Uterus (tissue), 2 donors: ENCODE results near the gene VIT.

Experiments
- CTCF ChIP-seq, 4 experiments: fragments of 200-600 bp in 2 of 4; fragments of 450-650 bp in 2 of 4; sonication (generic) in 2 of 4; IDR thresholded peaks; one replicate each; pipeline ENCODE4 v1.5.1; 2016 to 2019; ENCODE audit warnings: antibody characterized with exemption in 4 of 4, mild to moderate bottlenecking in 2 of 4, moderate library complexity in 1 of 4
- POLR2A ChIP-seq, 2 donors: fragments of 450-650 bp; IDR thresholded peaks; one replicate each; pipeline ENCODE4 v1.6.1; 2016; ENCODE audit warnings: antibody characterized with exemption in 2 of 2, mild to moderate bottlenecking in 1 of 2, moderate library complexity in 1 of 2

DNA sequence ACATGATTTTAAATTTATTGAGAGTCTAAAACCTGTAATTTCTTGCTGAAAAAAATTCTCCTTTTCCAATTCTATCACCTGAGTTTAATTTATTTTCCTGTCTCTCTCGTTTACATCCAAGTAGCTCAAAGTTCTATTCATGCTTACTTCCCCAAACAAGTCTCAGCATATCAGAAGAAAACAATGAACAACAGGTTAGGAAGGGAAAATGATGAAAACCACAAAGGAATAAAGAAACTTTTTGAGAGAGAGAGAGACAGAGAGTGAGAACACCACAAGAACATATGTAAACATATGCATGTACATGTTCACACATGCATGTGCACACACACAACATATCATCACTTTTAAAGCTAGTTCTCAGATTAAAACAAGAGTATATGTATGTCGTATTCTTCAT lies 157.7 kb downstream of the VIT start:
- TF ChIP-seq CTCF (IDR thresholded peaks at IDR 0.05) (no peak), POLR2A (IDR thresholded peaks at IDR 0.05) (no peak)
